A549 (cell line): ENCODE data around the gene SLC13A2. TPM values are rescaled to one million over a fixed set of nuclear protein-coding genes. Genes with fewer than 3 reads are reported as not detected.

Source experiments
- ATAC-seq, 2 experiments: fragments of 200-7000 bp in 1 of 2; fragments of >200 bp in 1 of 2; cut with Nextera tagmentation in 1 of 2; cut with Tn5 transposase in 1 of 2; 3 replicates each; pipeline versions ENCODE4 v1.8.0 to v1.9.1; 2018 to 2020; ENCODE audit warnings: mild to moderate bottlenecking in 1 of 2, moderate library complexity in 1 of 2
- CTCF ChIA-PET: fragments of 300-600 bp; sonication (Branson Sonifier 250); formaldehyde crosslinking; extraction: SDS; loops from one replicate; lab custom pipeline; 2021; ENCODE audit warnings: antibody characterized with exemption, inconsistent platforms; lab: Yijun Ruan, JAX
- POLR2A ChIA-PET: fragments of 350-600 bp; formaldehyde crosslinking; extraction: SDS; loops from one replicate; lab custom pipeline; 2021; ENCODE audit warnings: antibody characterized with exemption, inconsistent platforms; lab: Yijun Ruan, JAX
- DNase-seq, 2 experiments: peaks; one replicate each; pipeline versions ENCODE4 v3.0.0 to v3.0.0-alpha.2; 2011 to 2016; ENCODE audit warnings: low read depth in 1 of 2, low spot score in 1 of 2
- FAIRE-seq: peaks from 2 replicates; lab custom pipeline; 2011; peaks lifted over from hg19 to GRCh38; lab: Jason Lieb, UNC
- H3K27ac ChIP-seq, 2 experiments: fragments of >200 bp; sonication (Bioruptor Twin); formaldehyde crosslinking; 3 replicates each; pipeline ENCODE4 v1.5.1; 2016 to 2017
- H3K4me1 ChIP-seq: fragments of >200 bp; sonication (Bioruptor Twin); formaldehyde crosslinking; 3 replicates; pipeline ENCODE4 v1.6.1; 2016
- H3K4me2 ChIP-seq: fragments of >200 bp; sonication (Bioruptor Twin); formaldehyde crosslinking; 3 replicates; pipeline ENCODE4 v1.6.1; 2016
- H3K4me3 ChIP-seq: fragments of >200 bp; sonication (Bioruptor Twin); formaldehyde crosslinking; 3 replicates; pipeline ENCODE4 v1.5.1; 2016
- H3K9me3 ChIP-seq: fragments of >200 bp; sonication (Bioruptor Twin); formaldehyde crosslinking; 3 replicates; pipeline ENCODE4 v1.6.1; 2016
- CBX8 ChIP-seq: fragments of 200-600 bp; sonication (generic); IDR thresholded peaks from 2 replicates; pipeline ENCODE4 v1.6.1; 2016
- CEBPB ChIP-seq, 2 experiments: fragments of >200 bp in 1 of 2; sonication (Bioruptor Twin) in 1 of 2; formaldehyde crosslinking in 1 of 2; IDR thresholded peaks; 2 replicates each; pipeline ENCODE4 v1.6.1; 2012 to 2016
- CHD4 ChIP-seq: fragments of 200-600 bp; sonication (generic); IDR thresholded peaks from 2 replicates; pipeline ENCODE4 v1.6.1; 2016; ENCODE audit warnings: antibody characterized with exemption, mild to moderate bottlenecking, borderline replicate concordance
- E2F6 ChIP-seq: IDR thresholded peaks from 2 replicates; pipeline ENCODE4 v1.6.1; 2012; ENCODE audit warnings: low read depth, borderline replicate concordance
- EHF ChIP-seq: fragments of 250-450 bp; sonication (Bioruptor Pico); IDR thresholded peaks from 2 replicates; pipeline ENCODE4 v1.5.0; 2020; ENCODE audit warnings: mild to moderate bottlenecking
- FOXS1 ChIP-seq: fragments of 250-450 bp; sonication (Bioruptor Pico); IDR thresholded peaks from 2 replicates; pipeline ENCODE4 v1.5.0; 2020; ENCODE audit warnings: mild to moderate bottlenecking, moderate library complexity
- HDAC2 ChIP-seq: fragments of 200-600 bp; sonication (generic); IDR thresholded peaks from 2 replicates; pipeline ENCODE4 v1.6.1; 2016
- KDM1A ChIP-seq: fragments of 200-600 bp; sonication (generic); IDR thresholded peaks from 2 replicates; pipeline ENCODE4 v1.6.1; 2016; ENCODE audit warnings: low read depth, mild to moderate bottlenecking
- KDM5A ChIP-seq: fragments of 200-600 bp; sonication (generic); IDR thresholded peaks from 2 replicates; pipeline ENCODE4 v1.6.1; 2016; ENCODE audit warnings: antibody characterized with exemption, mild to moderate bottlenecking
- MAFK ChIP-seq: fragments of 450-650 bp; IDR thresholded peaks from 2 replicates; pipeline ENCODE4 v1.6.1; 2014; ENCODE audit not compliant: partially characterized antibody
- MYC ChIP-seq: IDR thresholded peaks from 2 replicates; pipeline ENCODE4 v1.6.1; 2012; ENCODE audit warnings: mild to moderate bottlenecking, inconsistent platforms, low read length, improper control_type of control experiment, borderline replicate concordance
- NPAS2 ChIP-seq: fragments of 250-450 bp; sonication (Bioruptor Pico); IDR thresholded peaks from 2 replicates; pipeline ENCODE4 v1.8.0; 2022; ENCODE audit warnings: mild to moderate bottlenecking, moderate library complexity, borderline replicate concordance
- NR3C1 ChIP-seq: fragments of >200 bp; sonication (Bioruptor Twin); formaldehyde crosslinking; IDR thresholded peaks from 3 replicates; pipeline ENCODE4 v1.6.1; 2017
- PHF8 ChIP-seq: fragments of 200-600 bp; sonication (generic); IDR thresholded peaks from 2 replicates; pipeline ENCODE4 v1.6.1; 2016; ENCODE audit warnings: low read depth, mild to moderate bottlenecking, antibody characterized with exemption, moderate library complexity, borderline replicate concordance
- RAD21 ChIP-seq, 2 experiments: fragments of >200 bp in 1 of 2; sonication (Bioruptor Twin) in 1 of 2; formaldehyde crosslinking in 1 of 2; IDR thresholded peaks in 1 of 2; conservative IDR thresholded peaks in 1 of 2; 2 replicates in 1 of 2; 3 replicates in 1 of 2; pipeline ENCODE4 v1.6.1; 2012 to 2018; ENCODE audit warnings: inconsistent platforms in 1 of 2
- RARB ChIP-seq: fragments of 250-450 bp; sonication (Bioruptor Pico); IDR thresholded peaks from 2 replicates; pipeline ENCODE4 v1.8.0; 2021; ENCODE audit warnings: mild to moderate bottlenecking, moderate library complexity
- RCOR1 ChIP-seq: fragments of 150-350 bp; IDR thresholded peaks from 2 replicates; pipeline ENCODE4 v1.6.1; 2014; ENCODE audit warnings: antibody characterized with exemption, low read length, low read depth
- REST ChIP-seq: fragments of 200-600 bp; sonication (generic); IDR thresholded peaks from 2 replicates; pipeline ENCODE4 v1.6.1; 2016; ENCODE audit warnings: antibody characterized with exemption, mild to moderate bottlenecking, moderate library complexity
- RFX5 ChIP-seq: fragments of 450-650 bp; IDR thresholded peaks from 2 replicates; pipeline ENCODE4 v1.7.1; 2014; ENCODE audit warnings: antibody characterized with exemption, mild to moderate bottlenecking, moderate library complexity
- TFCP2L1 ChIP-seq: fragments of 250-450 bp; sonication (Bioruptor Pico); IDR thresholded peaks from 2 replicates; pipeline ENCODE4 v1.5.0; 2021; ENCODE audit warnings: mild to moderate bottlenecking
- TP53 ChIP-seq: fragments of 250-450 bp; sonication (Bioruptor Pico); IDR thresholded peaks from 2 replicates; pipeline ENCODE4 v1.5.0; 2021; ENCODE audit warnings: mild to moderate bottlenecking, moderate library complexity
- ZC3H11A ChIP-seq: fragments of 450-650 bp; IDR thresholded peaks from 2 replicates; pipeline ENCODE4 v1.6.1; 2014; ENCODE audit warnings: antibody characterized with exemption, mild to moderate bottlenecking
- ZFP36 ChIP-seq: fragments of 450-650 bp; IDR thresholded peaks from 2 replicates; pipeline ENCODE4 v1.6.1; 2014; ENCODE audit warnings: borderline replicate concordance; ENCODE audit not compliant: partially characterized antibody
- WGBS: methylation state at CpG from one replicate; pipeline ENCODE4 v1.1.6; 2017; ENCODE audit errors: missing lambda C conversion rate; 5-methylcytosine and 5-hydroxymethylcytosine counted together
- polyA plus RNA-seq, 4 experiments: library from polyadenylated mRNA; depleted of rRNA in 3 of 4; stranded (reverse); fragments of >200 nt; fragmentation: RNase III in 1 of 4; extraction: RNeasy Plus Mini Kit Qiagen cat#74134 plus additional on column Dnase treatment in 1 of 4; gene quantifications; 2 replicates in 3 of 4; 3 replicates in 1 of 4; pipeline ENCODE4 v1.2.3, GENCODE V29; 2011 to 2017

Gene SLC13A2
- polyA plus RNA-seq, 2 of the 4 experiments (the other 2 are of a cell fraction): 0.06 TPM; not detected in 1

GRCh38 chr17:28544402-28545140, 71.1 kb downstream of the SLC13A2 start (continued):
- TF ChIP-seq ZC3H11A (no peak), FOXS1 (CRISPR knock-in tag) (no peak), RFX5 (no peak), E2F6 (no peak), MYC (no peak)

- ChIA-PET CTCF (interaction anchor here (0.8 to 12.8 kb wide), 4 partner anchors 9 to 86 kb away, joined by 3 to 188 read pairs (median 74); no protein-coding TSS in a partner anchor), POLR2A (no interaction called here)
- ATAC-seq (no peak), DNase-seq (no peak), FAIRE-seq (no peak)
- H3K4me1 ChIP-seq: no peaks in the 10 kb centered on the region
- no peak overlapping the region for H3K4me2 ChIP-seq
- no peak overlapping the region for H3K27ac ChIP-seq
- WGBS: 36% methylated on average over 2 of the region's 2 CpGs
- no peak overlapping the region for H3K4me3 ChIP-seq
- TF ChIP-seq ZFP36: peak; percentile 56
- TF ChIP-seq TP53 (CRISPR knock-in tag): no peak
- TF ChIP-seq KDM1A: peak; percentile 53; the same call in 1 of the 2 replicates
- no peak for TF ChIP-seq CBX8
- no peak for TF ChIP-seq MAFK
- no peaks in the 10 kb centered on the region for H3K9me3 ChIP-seq
These were observed 71.7 kb downstream of the SLC13A2 start for GRCh38 chr17:28545141-28545503.

GRCh38 chr17:28545787-28546415, 72.5 kb downstream of the SLC13A2 start:
- Histone ChIP-seq H3K4me1 (no peaks in the 10 kb centered on the region; the same call in 2 of the 3 replicates), H3K4me2 (no peak overlapping the region), H3K4me3 (no peak overlapping the region), H3K9me3 (no peaks in the 10 kb centered on the region), H3K27ac (no peak overlapping the region)
- DNase-seq (no peak), ATAC-seq (no peak), FAIRE-seq (no peak)
- ChIA-PET CTCF (interaction anchor here (0.9 to 12.8 kb wide), 10 partner anchors 15 to 139 kb away, joined by 3 to 188 read pairs (median 6); partner anchors contain the start of genes PIGS and RSKR), POLR2A (no interaction called here)
- 72% methylated on average over 6 of the region's 6 CpGs for WGBS
- TF ChIP-seq RAD21 (conservative IDR thresholded peaks at IDR 0.05 in 1 of 2, IDR thresholded peaks at IDR 0.05 in 1 of 2): no peak
- no peak for TF ChIP-seq TFCP2L1
- TF ChIP-seq HDAC2: no peak
- TF ChIP-seq NR3C1: no peak
- TF ChIP-seq MAFK: no peak
- no peak for TF ChIP-seq RCOR1
- TF ChIP-seq RARB: no peak
- TF ChIP-seq CHD4: no peak
- no peak for TF ChIP-seq CEBPB (IDR thresholded peaks at IDR 0.05)
- TF ChIP-seq REST: no peak
- TF ChIP-seq CBX8: no peak
- no peak for TF ChIP-seq NPAS2 (CRISPR knock-in tag)
- no peak for TF ChIP-seq KDM5A
- no peak for TF ChIP-seq EHF (CRISPR knock-in tag)
- TF ChIP-seq PHF8: no peak
